NCI-H146 treated with DMSO at 0.1 percent for 48 hours (cell line): Measurements from ENCODE around the gene PCNX2.
"Not testable (repeated sequence)": the region's sequence is repeated elsewhere in the genome, so short reads cannot be mapped to it uniquely, and the experiment has no call there.

Experiments
- DNase-seq: peaks from one replicate; lab custom pipeline; 2025; ENCODE audit not compliant: unreplicated experiment; lab: John Stamatoyannopoulos, UW

Gene PCNX2

DNA sequence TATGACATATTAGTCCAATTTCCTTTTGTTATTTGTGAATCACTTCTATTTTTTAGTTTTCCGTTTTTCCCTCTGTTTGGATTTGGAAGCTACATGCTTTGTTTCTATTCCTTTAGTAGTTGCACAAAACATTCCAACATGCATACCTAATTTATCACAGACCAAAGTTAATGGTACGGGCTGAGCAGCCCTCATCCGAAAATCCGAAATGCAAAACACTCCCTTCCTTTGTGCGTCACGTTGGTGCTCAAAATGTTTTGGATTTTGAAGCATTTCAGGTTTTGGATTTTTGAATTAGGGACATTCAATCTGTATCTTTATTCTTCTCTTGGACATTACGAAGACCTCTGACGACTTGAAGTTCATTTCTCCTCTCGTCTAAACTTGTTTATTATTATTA lies 124.8 kb downstream of the PCNX2 start:
- DNase-seq, result no peak

DNA sequence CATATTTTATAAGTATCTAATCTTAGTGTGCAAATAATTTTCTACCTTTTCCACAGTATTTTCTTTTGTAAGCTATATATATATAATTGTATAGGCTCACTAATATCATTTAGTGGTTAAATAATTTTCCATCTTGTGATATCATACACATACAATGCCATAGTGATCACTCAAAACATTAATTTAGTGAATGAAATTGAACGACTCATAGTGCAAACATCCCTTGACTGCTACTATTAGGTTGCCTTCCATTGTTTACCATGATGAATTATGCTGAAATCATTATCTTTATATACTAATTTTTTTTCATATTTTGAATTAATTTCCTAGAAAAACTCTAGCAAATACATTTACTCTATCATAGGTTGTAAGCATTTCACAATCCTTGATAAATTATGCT lies 127.1 kb downstream of the PCNX2 start:
- no peak for DNase-seq

DNA sequence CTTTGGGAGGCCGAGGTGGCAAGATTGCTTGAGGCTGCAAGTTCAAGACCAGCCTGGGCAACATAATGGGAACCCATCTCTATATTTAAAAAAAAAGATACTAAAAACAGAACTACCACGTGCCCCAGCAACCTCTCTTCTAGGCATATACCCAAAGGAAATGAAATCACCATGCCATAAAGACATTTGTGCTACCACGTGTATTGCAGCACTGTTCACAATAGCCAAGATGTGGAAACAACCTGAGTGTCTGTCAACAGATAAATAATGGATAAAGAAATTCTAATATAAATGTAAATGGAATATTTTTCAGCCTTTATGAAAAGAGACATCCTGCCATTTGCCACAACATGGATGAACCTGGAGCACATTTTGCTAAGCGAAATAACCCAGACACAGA lies 128.6 kb downstream of the PCNX2 start:
- DNase-seq, result no peak

DNA sequence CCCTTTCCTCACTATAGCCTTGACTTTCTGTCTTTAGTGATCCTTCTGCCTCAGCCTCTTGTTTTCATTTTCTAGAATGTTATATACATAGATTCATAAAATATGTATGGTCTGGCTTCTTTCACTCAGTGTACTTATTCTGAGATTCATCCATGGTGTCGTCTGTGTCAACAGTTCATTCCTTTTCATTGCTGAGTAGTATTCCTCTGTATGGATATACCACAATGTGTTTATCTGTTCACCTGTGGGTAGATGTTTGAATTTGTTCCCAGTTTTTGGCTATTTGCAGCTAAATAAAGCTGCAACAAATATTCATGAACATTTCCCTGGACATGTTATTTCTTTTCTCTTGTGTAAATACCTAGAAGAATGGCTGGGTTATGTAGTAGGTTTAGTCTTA lies 131.8 kb downstream of the PCNX2 start:
- DNase-seq, result no peak

DNA sequence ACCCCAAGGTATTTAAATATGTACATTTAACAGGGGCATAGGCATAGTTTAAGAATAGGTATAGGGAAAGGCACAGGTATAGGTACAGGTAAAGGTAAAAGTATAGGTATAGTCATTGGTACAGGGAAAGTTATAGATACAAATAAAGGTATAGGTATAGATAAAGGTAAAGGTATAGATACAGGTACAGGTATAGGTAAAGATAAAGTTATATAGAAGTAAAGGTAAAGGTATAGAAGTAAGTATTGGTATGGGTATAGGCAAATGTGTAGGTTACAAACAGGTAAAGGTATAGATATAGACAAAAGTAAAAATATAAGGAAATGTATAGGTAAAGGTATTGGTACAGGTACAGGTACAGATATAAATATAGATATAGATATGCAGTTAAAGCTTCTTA lies 137.2 kb downstream of the PCNX2 start:
- no peak for DNase-seq

DNA sequence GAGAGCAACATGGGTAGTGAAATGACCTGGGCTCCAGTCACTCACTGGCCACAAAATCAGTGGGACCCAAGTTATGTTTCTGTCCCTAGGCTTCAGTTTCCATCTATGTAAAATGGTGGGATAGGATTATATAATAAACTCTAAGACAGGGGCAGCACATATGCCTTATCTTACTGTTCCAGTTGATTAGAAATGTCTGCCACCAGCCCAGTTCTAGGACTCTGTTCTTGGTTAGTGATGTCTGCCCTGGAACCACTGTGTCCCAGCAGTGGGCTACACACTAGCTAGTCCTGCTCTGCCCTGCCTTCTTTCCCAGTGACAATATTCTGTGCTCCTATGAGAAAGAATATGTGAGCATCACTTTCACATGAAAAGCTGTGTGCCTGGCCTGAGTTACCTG lies 138.3 kb downstream of the PCNX2 start:
- DNase-seq, result no peak

DNA sequence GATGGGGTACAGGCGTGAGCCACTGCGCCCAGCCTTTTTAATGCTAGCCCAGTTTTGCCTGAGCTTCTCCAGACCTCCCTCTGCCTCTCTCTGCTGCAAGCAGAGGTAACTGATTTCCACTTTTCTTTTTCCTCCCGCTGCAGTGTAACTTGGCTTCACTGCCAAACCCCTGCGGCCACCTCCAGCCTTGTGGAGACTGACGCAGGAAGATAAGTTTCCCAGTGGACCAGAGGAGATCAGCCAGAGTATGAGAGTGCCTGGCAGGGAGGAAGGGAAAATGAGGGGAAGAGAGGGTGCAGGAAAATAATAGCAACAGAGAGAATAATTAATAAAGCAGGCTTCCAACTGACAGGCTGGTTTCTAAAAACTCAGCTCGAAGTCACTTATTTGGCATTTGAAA lies 143.7 kb downstream of the PCNX2 start:
- no peak for DNase-seq

DNA sequence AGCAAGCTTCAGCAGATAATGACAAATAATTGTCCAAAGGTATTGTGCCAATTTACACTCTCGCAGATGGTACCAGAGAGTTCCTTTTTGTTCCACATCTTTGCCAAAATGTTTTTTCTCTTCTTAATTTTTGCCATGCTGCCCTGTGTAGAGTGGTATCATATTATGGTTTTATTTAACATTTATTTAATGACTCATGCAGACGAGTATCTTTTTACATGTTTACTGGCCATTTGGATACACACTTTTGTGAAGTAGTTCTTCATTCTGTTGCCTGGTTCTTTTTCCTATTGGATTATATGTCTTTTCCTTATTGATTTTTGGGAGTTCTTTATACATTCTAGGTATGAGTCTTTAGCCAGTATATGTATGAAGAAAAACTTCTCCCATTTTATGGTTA lies 151.1 kb downstream of the PCNX2 start:
- no peak for DNase-seq

DNA sequence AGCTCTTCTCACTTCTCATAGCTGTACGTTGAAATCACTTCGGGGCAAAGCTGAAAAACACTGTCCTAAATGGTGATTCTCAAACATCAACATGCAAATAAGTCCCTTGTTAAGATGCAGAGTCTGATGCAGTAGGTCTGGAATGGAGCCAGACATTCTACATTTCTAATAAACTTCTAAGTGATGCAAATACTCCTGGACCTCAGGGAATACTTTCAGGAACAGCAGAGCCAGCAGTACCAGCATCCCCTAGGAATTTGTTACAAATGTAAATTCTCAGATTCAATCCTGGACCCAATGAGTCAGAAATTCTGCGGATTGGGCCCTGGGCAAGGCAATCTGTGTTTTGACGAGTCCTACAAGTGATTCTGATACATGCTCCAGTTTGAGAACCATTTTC lies 152.3 kb downstream of the PCNX2 start:
- no peak for DNase-seq

DNA sequence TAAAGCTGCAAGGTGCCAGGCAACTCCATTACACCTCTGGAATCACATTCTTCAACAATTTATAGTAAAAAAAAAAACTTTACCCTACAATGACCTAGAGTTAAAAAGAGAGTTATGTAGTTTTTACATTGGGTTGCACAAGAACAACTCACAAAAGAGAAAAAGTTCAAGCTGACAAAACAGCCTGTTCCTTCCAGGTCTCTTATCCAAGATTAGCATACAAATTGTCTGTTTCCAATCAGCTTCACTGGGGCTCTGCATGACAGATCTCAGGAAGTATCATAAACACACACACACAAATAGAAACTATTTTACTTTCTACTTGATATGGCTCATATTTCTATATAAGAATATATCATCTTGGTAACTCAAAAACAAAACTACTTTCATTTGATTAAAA lies 154.6 kb downstream of the PCNX2 start:
- DNase-seq, result no peak

DNA sequence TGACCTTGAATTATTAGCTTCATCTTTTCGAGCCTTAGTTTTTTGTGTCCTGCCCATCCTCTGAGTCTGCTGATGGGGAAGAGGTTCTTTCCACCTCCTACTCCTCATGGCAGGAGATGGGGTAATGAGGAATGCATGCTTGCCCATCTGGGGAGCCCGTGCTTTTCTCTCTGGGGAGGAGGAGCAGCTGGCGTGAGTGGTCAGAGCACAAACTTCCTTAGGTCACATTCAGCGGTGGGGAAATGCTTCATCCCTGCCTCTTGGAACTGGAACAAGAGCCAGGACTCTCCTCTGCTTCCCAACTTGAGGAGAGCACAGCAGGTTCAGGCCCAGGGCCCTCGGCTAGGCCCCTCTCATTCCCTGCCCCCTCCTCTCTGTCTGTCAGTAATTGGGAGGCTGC lies 155.0 kb downstream of the PCNX2 start:
- DNase-seq, result no peak

DNA sequence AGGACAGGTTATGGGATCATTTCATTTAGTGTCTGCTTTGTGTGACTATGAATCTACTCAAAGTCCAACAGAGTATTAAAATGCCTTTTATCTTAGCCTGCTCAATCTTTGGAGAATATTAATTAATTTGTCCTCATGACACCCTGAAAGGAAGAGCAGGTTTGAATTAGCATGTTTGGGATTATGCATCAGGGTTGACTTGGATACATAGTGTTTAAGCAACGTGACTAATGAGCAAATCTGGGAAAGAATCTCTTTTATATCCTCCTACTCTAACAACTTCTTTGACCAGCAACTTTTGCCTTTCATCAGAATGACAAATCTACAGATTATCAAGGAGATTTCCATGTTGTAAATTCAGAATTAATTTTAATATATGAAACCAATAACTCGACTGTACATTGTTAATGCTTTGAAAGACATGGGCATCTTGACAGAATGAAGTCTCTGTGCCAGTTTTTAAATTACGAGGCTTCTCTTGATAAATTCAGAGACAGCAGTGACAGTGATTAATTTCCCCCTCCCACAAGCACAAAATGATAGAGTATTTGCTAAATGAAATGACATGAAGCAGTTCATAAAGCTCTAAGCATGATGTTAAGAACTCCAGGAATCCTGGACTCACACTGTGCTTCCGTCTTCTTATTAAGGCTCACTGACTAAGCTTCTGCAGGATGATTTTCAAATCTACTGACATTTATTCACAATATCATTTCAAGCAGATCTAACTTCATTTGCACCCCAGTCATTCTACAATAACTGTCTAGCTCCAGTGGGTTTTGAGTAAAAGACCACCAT lies 156.5 kb downstream of the PCNX2 start:
- DNase-seq, result no peak

DNA sequence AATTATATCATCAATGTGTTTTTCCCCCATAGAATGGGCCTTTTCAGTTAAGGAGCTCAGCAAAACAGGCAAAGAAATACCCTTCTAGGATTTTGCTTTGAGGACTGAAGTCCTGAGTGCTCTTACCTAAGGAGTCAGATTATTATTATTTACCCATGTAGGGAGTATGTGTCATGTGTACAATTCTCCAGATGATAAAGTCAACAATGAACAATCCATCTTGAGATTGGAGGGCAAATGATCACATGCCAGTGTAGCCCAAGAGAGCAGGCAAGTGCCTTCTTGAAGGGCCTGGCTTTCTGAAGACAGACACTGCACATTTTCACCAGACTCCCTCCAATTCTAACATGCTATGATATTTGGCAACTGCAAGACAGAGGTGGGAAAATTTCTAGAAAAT lies 159.7 kb downstream of the PCNX2 start:
- no peak for DNase-seq

DNA sequence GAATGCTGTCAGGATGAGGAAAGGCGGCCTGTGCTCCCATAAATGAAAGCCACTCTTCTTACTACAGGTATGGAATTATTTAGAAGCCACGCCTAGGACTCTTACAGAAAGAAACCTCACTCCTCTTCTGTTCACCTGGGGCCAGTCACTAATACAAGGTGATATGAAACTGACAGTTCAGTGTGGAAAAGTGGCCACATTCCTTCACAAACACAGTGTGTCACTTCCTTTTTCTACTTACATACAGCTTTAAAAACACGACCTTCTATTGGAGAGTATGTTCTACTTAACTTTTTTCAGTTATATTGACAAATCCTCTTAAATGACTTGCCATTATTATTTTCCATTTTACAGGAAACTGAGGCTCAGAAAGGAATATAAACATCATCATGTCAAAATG lies 163.1 kb downstream of the PCNX2 start:
- DNase-seq, result no peak

DNA sequence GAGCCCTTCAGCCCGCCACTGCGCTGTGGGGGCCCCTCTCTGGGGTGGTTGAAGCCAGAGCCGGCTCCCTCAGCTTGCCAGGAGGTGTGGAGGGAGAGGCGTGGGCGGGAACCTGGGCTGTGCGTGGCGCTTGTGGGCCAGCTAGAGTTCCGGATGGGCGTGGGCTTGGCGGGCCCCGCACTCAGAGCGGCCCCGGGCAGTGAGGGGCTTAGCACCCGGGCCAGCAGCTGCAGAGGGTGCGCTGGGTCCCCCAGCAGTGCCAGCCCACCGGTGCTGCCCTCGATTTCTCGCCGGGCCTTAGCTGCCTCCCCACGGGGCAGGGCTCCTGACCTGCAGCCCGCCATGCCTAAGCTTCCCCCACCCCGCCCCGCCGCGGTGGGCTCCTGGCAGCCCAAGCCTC lies 166.5 kb downstream of the PCNX2 start:
- DNase-seq, result not testable (repeated sequence)

DNA sequence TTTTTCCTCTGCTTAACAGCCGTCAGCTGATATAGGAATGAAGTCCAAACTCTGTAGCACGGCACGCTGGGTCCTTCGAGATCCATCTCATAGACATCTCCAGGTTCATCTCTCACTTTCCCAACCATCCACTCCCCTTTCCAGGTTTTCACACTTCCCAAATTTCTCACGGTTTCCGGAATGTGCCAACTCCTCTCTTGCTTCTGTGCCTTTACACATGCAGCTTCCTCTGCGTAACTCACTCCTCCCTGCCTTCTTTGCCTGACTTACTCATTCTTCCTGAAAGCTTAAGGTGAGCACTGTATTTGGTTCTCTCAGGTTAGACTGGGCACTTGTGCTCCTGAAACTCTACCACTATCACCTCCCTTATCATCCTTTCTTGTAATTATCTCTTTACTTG lies 168.4 kb downstream of the PCNX2 start:
- DNase-seq, result no peak

DNA sequence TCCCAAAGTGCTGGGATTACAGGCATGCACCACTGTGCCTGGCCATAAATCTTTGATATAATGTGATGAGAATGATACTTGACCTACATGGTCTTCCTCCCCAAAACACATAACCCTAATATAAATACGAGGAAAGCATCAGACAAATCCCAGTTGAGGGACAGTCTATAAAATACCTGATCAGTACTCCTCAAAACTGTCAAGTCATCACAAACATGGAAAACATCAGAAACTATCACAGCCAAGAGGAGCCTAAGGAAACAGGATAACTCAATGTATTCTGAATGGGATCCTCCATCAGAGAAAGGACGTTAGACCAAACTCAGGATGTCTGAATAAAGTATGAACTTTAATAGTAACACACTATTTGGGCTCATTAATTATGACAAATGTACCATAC lies 172.7 kb downstream of the PCNX2 start:
- no peak for DNase-seq

DNA sequence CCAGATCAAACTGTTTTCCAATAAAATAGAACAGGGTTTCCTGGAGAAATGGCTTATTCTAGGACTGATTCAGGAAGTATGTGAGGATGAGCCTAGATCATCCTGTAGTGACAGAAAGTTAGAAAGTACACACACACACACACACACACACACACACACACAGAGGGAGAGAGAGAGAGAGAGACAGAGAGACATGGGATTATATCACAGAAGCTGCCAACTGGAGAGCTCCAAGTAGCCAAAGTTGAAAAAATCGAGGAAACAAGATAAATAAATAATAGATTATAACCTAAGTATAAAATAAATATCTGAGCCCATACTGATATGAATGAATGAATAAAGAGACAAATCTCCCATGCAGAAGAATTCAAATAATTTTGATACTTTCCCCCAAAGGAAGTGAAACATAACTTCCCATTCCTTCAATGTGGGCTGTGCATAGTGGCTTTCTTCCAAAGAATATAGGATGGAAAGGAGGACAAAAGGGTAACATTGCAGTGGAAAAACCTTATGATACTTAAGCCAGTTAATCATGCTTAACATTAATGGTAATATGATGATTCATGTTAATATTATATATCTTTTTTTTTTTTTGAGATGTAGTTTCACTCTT lies 173.5 kb downstream of the PCNX2 start:
- DNase-seq, result no peak

DNA sequence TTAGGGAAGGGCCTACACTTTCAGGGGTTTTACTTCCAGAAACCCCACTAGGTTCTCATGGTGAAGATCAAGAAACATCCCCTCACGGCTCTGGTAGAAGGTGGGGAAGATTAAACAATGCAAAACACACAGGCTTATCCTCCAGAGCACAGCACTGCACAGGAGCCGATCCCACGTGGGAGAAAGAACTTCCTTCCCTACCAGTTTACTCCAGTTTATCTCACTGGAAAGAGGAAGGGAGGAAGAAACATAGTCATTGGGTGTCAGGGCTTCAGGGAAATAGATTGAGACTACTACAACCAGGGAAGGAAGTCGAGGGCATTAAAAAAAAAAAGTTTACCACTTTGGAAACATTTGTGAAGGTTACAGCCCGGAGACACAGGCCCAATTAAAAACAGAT lies 180.7 kb downstream of the PCNX2 start:
- DNase-seq, result no peak

DNA sequence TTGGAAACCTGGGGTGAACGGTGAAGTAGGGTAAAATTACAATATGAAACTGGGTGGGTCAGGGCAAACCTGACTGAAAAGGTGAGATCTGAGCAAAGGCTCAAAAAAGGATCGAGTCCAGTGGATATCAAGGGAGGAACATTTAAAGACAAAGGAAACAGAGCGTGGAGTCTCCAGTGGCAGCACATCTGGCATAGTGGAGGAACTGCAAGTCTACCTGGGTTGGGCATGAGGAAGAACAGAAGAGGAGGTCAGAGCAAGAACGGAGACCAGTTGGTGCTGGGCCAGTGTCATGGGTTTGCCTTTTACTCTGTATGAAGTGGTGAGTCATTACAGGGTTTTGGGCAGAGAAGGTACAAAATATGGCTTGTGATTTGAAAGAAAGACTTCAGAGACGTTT lies 181.4 kb downstream of the PCNX2 start:
- no peak for DNase-seq

DNA sequence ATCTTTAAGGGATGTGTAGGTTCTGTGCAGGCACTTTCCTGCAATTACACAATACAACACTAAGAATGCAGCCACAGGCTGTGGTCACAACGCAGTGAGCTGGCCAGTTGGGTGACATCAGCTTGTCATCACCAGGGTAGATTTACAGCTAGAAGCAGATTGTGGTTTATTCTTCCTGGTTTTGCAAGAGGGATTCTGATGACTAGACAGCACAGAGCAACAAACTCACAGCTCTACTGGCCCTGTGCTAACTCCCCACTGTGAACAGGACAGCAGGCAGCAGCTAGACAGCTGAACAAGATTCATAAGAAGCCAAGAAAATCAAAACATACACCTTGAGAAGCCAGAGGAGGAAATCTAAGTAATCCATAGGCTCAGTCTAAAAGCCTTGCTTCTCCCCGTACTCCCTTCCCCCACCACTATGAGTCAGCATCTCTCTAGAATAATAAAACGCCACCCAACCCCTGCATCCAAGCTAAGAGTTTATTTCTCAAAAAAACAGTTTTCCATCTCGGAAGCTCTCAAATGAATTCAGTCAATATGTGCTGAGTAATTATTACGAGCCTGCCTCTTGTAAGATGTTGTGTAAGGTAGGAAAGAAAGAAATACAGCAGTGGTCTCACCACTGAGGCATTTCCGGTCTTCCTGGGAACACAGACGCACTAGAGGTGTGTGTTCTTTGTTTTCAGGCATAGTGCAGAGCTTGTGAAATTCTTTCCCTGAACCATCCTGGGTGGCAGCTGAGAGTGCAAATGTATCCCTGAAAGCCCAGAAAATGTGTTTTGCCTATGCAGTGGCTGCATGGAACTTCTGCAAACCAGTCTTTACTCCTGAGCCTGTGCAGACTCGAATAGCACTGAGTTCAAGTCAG lies 182.3 kb downstream of the PCNX2 start:
- no peak for DNase-seq
